Measurements from ENCODE around the gene DCTN2. TPM values are rescaled to one million over a fixed set of nuclear protein-coding genes. Genes with fewer than 3 reads are reported as not detected.
"Not testable (repeated sequence)": the region's sequence is repeated elsewhere in the genome, so short reads cannot be mapped to it uniquely, and the experiment has no call there.

The DCTN2 gene
- polyA plus RNA-seq, 3 donors from 2014 or later, result 90.2 to 99.0 (median 93.8) TPM

DNA sequence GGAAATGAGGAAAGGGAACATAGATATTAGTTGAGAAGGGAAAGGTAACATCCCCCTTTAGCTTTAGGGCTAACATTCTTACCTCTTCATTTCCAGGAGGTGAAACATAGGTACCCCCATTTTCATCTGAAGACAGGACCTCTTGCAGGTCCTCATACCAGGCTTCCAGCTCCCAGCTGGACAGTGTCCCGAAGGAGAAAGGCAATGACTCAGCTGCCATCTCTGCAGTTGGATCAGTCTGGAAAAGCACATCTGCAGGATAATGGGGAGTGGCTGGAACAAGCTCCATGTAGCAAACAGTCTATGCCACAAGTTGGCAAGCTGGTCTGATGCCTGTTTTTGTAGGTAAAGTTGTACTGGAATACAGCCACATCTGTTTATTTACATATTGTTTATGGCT, 29.8 kb downstream of the DCTN2 start:
- peak overlapping the region in 5 of 6 donors; percentile 53 to 99 (median 72) for H3K27ac Mint-ChIP-seq
- H3K9me3 Mint-ChIP-seq, result no peaks in the 10 kb centered on the region
- peaks cover 24 to 32% (median 32%) of the 10 kb centered on the region in 3 donors for H3K27me3 Mint-ChIP-seq (ENCODE audit: low read depth in 3 of 3)
- peaks cover 41 to 43% of the 10 kb centered on the region in 2 donors for H3K4me1 Mint-ChIP-seq
- H3K4me3 Mint-ChIP-seq, result peak overlapping the region in 1 of 5 donors; percentile 33
- H3K36me3 Mint-ChIP-seq, result peaks cover 11 to 55% (median 24%) of the 10 kb centered on the region in 3 donors
- DNase-seq, result no peak

- peaks cover 12 to 61% (median 29%) of the 10 kb centered on the region in 3 donors for H3K36me3 Mint-ChIP-seq
- no peak overlapping the region for H3K4me3 Mint-ChIP-seq
- H3K4me1 Mint-ChIP-seq, result peaks cover 36 to 43% of the 10 kb centered on the region in 2 donors
- peak overlapping the region in 5 of 6 donors; percentile 8 to 99 (median 70) for H3K27ac Mint-ChIP-seq
- no peak for DNase-seq
- no peaks in the 10 kb centered on the region for H3K9me3 Mint-ChIP-seq
- peaks cover 19 to 27% (median 27%) of the 10 kb centered on the region in 3 donors for H3K27me3 Mint-ChIP-seq (ENCODE audit: low read depth in 3 of 3)
Measured at GRCh38 chr12:57516617-57517153, 30.3 kb downstream of the DCTN2 start.

DNA sequence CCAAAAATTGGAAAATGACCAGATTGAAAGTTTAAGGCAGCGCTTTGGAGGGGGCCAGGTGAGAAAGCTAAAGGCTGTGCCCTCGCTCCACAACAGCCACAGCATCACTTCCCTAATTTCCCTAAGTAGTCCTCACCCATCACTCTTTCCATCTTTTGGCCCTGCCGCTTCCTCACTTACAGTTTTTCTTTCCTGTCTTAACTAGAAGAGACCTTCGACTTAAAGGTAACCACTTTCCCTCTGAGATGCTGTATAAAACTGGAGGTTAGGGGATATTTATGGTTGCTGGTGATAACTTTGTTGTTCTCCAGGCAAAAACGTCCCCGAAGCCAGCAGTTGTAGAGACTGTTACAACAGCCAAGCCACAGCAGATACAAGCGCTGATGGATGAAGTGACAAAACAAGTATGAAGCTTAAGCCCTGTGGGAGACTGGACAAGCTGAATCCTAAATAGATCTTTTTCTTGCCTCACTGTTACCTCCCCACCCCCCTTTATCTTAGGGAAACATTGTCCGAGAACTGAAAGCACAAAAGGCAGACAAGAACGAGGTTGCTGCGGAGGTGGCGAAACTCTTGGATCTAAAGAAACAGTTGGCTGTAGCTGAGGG, 31.0 kb downstream of the DCTN2 start:
- Mint-ChIP-seq H3K4me1 (peaks cover 30 to 38% of the 10 kb centered on the region in 2 donors), H3K36me3 (peaks cover 12 to 63% (median 30%) of the 10 kb centered on the region in 3 donors), H3K27me3 (ENCODE audit: low read depth in 3 of 3) (peaks cover 15 to 23% (median 20%) of the 10 kb centered on the region in 3 donors), H3K4me3 (no peak overlapping the region), H3K9me3 (no peaks in the 10 kb centered on the region), H3K27ac (peak overlapping the region; percentile 1 to 99 (median 62))
- DNase-seq, result no peak

GRCh38 chr12:57515408-57515933, 31.5 kb downstream of the DCTN2 start:
- Mint-ChIP-seq H3K36me3 (peaks cover 12 to 63% (median 30%) of the 10 kb centered on the region in 3 donors), H3K9me3 (no peaks in the 10 kb centered on the region), H3K27me3 (ENCODE audit: low read depth in 3 of 3) (peaks cover 9 to 17% (median 15%) of the 10 kb centered on the region in 3 donors), H3K4me1 (peaks cover 27 to 36% of the 10 kb centered on the region in 2 donors), H3K4me3 (no peak overlapping the region), H3K27ac (peak overlapping the region in 3 of 6 donors; percentile 34 to 68 (median 57))
- DNase-seq, result no peak

DNA sequence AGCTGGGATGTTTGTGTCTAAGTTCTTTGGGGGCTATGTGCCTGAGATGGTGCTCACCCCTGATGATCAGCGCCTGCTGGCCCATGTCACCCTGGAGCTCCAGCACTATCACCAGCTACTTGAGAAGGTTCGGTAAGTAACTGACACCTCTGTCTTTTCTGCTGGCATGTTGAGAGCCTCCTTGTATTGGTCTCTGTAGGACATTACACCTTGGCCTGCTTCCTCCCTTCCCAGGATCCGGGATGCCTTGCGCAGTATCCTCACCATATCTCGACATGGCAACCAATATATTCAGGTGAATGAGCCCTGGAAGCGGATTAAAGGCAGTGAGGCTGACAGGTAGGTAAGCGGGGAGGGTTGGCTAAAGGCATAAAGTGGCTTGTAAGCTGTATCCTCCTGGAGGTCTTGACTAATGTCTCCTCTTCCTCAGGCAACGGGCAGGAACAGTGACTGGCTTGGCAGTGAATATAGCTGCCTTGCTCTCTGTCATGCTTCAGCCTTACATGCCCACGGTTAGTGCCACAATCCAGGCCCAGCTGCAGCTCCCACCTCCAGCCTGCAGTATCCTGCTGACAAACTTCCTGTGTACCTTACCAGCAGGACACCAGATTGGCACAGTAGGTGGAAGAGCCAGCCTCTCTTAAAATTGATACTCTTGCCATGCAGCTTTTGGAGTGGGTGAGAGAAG, 32.1 kb downstream of the DCTN2 start:
- no peaks in the 10 kb centered on the region for H3K9me3 Mint-ChIP-seq
- H3K27me3 Mint-ChIP-seq (ENCODE audit: low read depth in 3 of 3), result peaks cover 4 to 11% (median 8%) of the 10 kb centered on the region in 3 donors
- no peak for DNase-seq
- H3K27ac Mint-ChIP-seq, result peak overlapping the region in 3 of 6 donors; percentile 34 to 68 (median 57)
- H3K36me3 Mint-ChIP-seq, result peaks cover 12 to 63% (median 30%) of the 10 kb centered on the region in 3 donors
- no peak overlapping the region for H3K4me3 Mint-ChIP-seq
- H3K4me1 Mint-ChIP-seq, result peaks cover 22 to 36% of the 10 kb centered on the region in 2 donors

GRCh38 chr12:57514246-57514645, 32.7 kb downstream of the DCTN2 start:
- Mint-ChIP-seq H3K36me3 (peaks cover 16 to 66% (median 30%) of the 10 kb centered on the region in 3 donors), H3K27ac (peak overlapping the region in 4 of 6 donors; percentile 10 to 62 (median 40)), H3K4me1 (peaks cover 17 to 37% of the 10 kb centered on the region in 2 donors)
- not testable (repeated sequence) for DNase-seq; H3K9me3 Mint-ChIP-seq; H3K27me3 Mint-ChIP-seq (ENCODE audit: low read depth in 3 of 3); H3K4me3 Mint-ChIP-seq

DNA sequence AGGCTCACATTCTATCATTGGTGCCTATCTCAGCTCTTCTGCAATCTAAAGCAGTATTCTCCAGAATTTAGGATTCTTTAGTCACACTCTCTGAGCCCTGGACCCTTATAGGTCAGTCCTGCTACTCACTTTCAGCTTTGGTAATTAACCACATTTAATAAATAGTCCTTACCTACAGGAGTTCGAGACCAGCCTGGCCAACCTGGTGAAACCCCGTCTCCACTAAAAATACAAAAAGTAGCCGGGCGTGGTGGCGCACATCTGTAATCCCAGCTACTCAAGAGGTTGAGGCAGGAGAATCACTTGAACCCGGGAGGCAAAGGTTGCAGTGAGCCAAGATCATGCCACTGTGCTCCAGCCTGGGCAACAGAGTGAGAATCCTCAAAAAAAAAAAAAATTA, 33.3 kb downstream of the DCTN2 start:
- not testable (repeated sequence) for H3K27ac Mint-ChIP-seq; DNase-seq; H3K9me3 Mint-ChIP-seq; H3K4me3 Mint-ChIP-seq; H3K27me3 Mint-ChIP-seq (ENCODE audit: low read depth in 3 of 3)
- Mint-ChIP-seq H3K4me1 (peaks cover 11 to 31% of the 10 kb centered on the region in 2 donors), H3K36me3 (peaks cover 16 to 70% (median 30%) of the 10 kb centered on the region in 3 donors)

- Mint-ChIP-seq H3K4me1 (peaks cover 7 to 27% of the 10 kb centered on the region in 2 donors), H3K4me3 (no peak overlapping the region), H3K9me3 (no peaks in the 10 kb centered on the region), H3K36me3 (peaks cover 16 to 67% (median 30%) of the 10 kb centered on the region in 3 donors), H3K27me3 (ENCODE audit: low read depth in 3 of 3) (peaks cover 0 to 6% (median 2%) of the 10 kb centered on the region in 3 donors), H3K27ac (peak overlapping the region in 4 of 6 donors; percentile 18 to 83 (median 57))
- no peak for DNase-seq
Measured at GRCh38 chr12:57513266-57513665, 33.7 kb downstream of the DCTN2 start.

DNA sequence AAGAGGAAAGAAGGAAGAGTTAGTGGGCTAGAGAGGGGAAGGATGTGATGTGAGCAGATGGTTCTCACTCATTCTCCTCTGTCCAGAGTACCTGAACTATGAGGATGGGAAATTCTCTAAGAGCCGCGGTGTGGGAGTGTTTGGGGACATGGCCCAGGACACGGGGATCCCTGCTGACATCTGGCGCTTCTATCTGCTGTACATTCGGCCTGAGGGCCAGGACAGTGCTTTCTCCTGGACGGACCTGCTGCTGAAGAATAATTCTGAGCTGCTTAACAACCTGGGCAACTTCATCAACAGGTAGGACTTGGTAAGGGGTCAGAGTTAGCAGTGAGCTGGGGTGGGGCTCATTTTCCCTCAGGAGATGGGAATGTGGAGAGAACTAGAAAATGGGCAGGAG, 34.3 kb downstream of the DCTN2 start:
- H3K4me1 Mint-ChIP-seq, result peaks cover 4 to 21% of the 10 kb centered on the region in 2 donors
- H3K4me3 Mint-ChIP-seq, result no peak overlapping the region
- peak overlapping the region in 4 of 6 donors; percentile 6 to 83 (median 29) for H3K27ac Mint-ChIP-seq
- peaks cover 16 to 64% (median 30%) of the 10 kb centered on the region in 3 donors for H3K36me3 Mint-ChIP-seq
- no peak for DNase-seq
- peaks cover 0 to 5% (median 2%) of the 10 kb centered on the region in 3 donors for H3K27me3 Mint-ChIP-seq (ENCODE audit: low read depth in 3 of 3)
- no peaks in the 10 kb centered on the region for H3K9me3 Mint-ChIP-seq

DNA sequence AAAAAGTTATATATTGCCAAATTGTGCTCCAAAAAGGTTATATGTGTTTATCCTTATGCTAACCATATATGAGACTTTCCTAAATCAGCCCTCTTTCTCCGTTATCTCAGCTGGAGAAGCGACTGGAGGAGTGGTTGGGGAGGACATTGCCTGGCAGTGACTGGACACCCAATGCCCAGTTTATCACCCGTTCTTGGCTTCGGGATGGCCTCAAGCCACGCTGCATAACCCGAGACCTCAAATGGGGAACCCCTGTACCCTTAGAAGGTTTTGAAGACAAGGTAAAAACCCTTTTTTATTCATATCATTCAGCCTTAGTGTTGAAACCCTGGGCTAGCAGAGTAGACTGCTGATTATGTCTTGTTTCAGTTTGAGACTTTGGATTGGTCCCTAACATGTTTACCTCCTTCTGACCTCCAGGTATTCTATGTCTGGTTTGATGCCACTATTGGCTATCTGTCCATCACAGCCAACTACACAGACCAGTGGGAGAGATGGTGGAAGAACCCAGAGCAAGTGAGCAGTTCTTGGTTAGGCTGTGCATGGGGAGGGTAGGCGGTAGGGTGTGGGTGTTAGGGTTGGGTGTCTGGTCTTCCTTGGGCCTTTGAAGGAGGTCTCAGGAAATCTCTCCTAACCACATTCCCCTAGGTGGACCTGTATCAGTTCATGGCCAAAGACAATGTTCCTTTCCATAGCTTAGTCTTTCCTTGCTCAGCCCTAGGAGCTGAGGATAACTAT, 35.2 kb downstream of the DCTN2 start:
- DNase-seq, result no peak
- peaks cover 0 to 17% of the 10 kb centered on the region in 2 donors for H3K4me1 Mint-ChIP-seq
- peak overlapping the region; percentile 6 to 75 (median 54) for H3K27ac Mint-ChIP-seq
- H3K27me3 Mint-ChIP-seq (ENCODE audit: low read depth in 3 of 3), result peaks cover 0 to under 1% (median 0%) of the 10 kb centered on the region in 3 donors
- H3K9me3 Mint-ChIP-seq, result no peaks in the 10 kb centered on the region
- peaks cover 16 to 55% (median 23%) of the 10 kb centered on the region in 3 donors for H3K36me3 Mint-ChIP-seq
- no peak overlapping the region for H3K4me3 Mint-ChIP-seq

DNA sequence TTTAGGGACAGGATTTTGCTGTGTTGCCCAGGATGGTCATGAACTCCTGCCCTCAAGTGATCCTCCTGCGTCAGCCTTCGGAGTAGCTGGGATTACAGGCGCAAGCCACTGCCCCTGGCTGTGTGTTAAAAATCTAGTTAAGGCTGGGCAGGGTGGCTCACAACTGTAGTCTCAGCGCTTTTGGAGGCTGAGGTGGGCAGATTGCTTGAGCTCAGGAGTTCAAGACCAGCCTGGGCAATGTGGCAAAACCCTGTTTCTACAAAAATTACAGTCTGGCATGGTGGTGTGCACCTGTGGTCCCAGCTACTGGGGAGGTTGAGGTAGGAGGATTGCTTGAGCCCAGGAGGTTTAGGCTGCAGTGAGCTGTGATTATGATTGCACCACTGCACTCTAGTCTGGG, 35.8 kb downstream of the DCTN2 start:
- Mint-ChIP-seq H3K9me3 (no peaks in the 10 kb centered on the region), H3K4me1 (peaks cover 0 to 17% of the 10 kb centered on the region in 2 donors), H3K4me3 (no peak overlapping the region), H3K27me3 (ENCODE audit: low read depth in 3 of 3) (no peaks in the 10 kb centered on the region), H3K36me3 (peaks cover 11 to 52% (median 18%) of the 10 kb centered on the region in 3 donors), H3K27ac (peak overlapping the region in 1 of 6 donors; percentile 2)
- DNase-seq, result no peak

DNA sequence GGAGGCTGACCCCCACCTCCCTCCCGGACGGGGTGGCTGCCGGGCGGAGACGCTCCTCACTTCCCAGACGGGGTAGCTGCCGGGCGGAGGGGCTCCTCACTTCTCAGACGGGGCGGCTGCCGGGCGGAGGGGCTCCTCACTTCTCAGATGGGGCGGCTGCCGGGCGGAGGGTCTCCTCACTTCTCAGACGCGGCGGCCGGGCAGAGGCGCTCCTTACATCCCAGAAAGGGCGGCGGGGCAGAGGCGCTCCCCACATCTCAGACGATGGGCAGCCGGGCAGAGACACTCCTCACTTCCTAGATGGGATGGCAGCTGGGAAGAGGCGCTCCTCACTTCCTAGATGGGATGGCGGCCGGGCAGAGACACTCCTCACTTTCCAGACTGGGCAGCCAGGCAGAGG, 39.2 kb downstream of the DCTN2 start:
- not testable (repeated sequence) for H3K9me3 Mint-ChIP-seq; DNase-seq; H3K27me3 Mint-ChIP-seq (ENCODE audit: low read depth in 3 of 3); H3K4me3 Mint-ChIP-seq; H3K27ac Mint-ChIP-seq
- Mint-ChIP-seq H3K36me3 (peaks cover 15 to 38% (median 16%) of the 10 kb centered on the region in 3 donors), H3K4me1 (peaks cover 0 to 17% of the 10 kb centered on the region in 2 donors)

GRCh38 chr12:57506541-57506940, 40.5 kb downstream of the DCTN2 start:
- H3K9me3 Mint-ChIP-seq; H3K4me3 Mint-ChIP-seq; H3K27me3 Mint-ChIP-seq (ENCODE audit: low read depth in 3 of 3); DNase-seq; H3K4me1 Mint-ChIP-seq; H3K27ac Mint-ChIP-seq: not testable (repeated sequence)
- peaks cover 9 to 32% (median 16%) of the 10 kb centered on the region in 3 donors for H3K36me3 Mint-ChIP-seq

All from immature natural killer cell (primary cell).